T follicular helper cell (primary cell): ENCODE measurements around the gene ENO3.

ENCODE experiments used
- DNase-seq: peaks from one replicate; pipeline ENCODE4 v3.0.0-alpha.2; 2020; ENCODE audit warnings: low read depth

ENO3 gene

GRCh38 chr17:4950075-4950745, 709 bp upstream of the ENO3 start:
- DNase-seq: no peak

- no peak for DNase-seq
Observed at GRCh38 chr17:4951486-4951885, 567 bp downstream of the ENO3 start.

- DNase-seq: no peak
Observed at GRCh38 chr17:4953451-4953961, 2.6 kb downstream of the ENO3 start.

- no peak for DNase-seq
Observed at GRCh38 chr17:4955091-4955490, 4.2 kb downstream of the ENO3 start.

GRCh38 chr17:4956493-4957061, 5.7 kb downstream of the ENO3 start:
- peak; percentile 21 for DNase-seq

- DNase-seq: no peak
Observed at GRCh38 chr17:4958102-4958501, 7.2 kb downstream of the ENO3 start.

GRCh38 chr17:4959261-4959965, 8.5 kb downstream of the ENO3 start:
- DNase-seq: no peak

- no peak for DNase-seq
Observed at GRCh38 chr17:4960279-4960922, 9.5 kb downstream of the ENO3 start.

GRCh38 chr17:4965311-4965986, 14.5 kb downstream of the ENO3 start:
- no peak for DNase-seq

GRCh38 chr17:4966844-4967538, 16.1 kb downstream of the ENO3 start:
- peak; percentile 86 for DNase-seq

- DNase-seq: peak; percentile 88
Observed at GRCh38 chr17:4967539-4968485, 16.9 kb downstream of the ENO3 start, which contains the start of gene SPAG7. SPAG7 (minus strand) TSS chr17:4967817; CDS start chr17:4967804, 13 bp downstream.

GRCh38 chr17:4968486-4969046, 17.6 kb downstream of the ENO3 start:
- DNase-seq: no peak

- no peak for DNase-seq
Observed at GRCh38 chr17:4969047-4969550, 18.2 kb downstream of the ENO3 start.

GRCh38 chr17:4969551-4970173, 18.7 kb downstream of the ENO3 start:
- DNase-seq: no peak

GRCh38 chr17:4970273-4970672, 19.4 kb downstream of the ENO3 start:
- no peak for DNase-seq

GRCh38 chr17:4971826-4972225, 20.9 kb downstream of the ENO3 start:
- DNase-seq: no peak

GRCh38 chr17:4972322-4972721, 21.4 kb downstream of the ENO3 start:
- DNase-seq: no peak

GRCh38 chr17:4972752-4973151, 21.8 kb downstream of the ENO3 start:
- DNase-seq: no peak
